ENCODE measurements around the gene SYTL3.

DNA sequence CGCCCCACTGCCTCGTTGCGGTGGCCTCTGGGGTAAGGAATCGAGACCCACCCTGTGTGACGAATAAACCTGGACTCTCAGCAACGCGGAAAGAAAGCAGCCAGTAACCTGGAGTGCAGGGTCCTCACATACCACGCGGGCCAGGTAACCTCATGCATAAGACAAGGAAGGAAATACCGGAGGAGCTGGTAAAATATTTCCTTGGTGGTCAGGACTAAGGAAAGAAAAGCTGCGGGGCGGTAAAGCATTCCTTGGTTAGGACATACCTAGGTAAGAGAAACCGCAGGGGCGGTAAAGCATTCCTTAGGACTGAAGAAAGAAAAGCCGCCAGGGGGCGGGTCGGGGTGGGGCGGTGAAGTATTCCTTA is 80.7 kb downstream of the SYTL3 start:
- TF ChIP-seq GATA2 (IDR thresholded peaks at IDR 0.05; ENCODE audit: low read depth, low read length) (no peak), GATA3 (IDR thresholded peaks at IDR 0.05; ENCODE audit: low read depth, low read length) (no peak)

Data from SH-SY5Y (cell line).